ENCODE measurements around the gene SMIM36. TPM values are rescaled to one million over a fixed set of nuclear protein-coding genes. Genes with fewer than 3 reads are reported as not detected.

Gene SMIM36
- total and polyA plus RNA-seq, 2 of the 8 experiments (the other 6 are each of a cell fraction or from before 2014, with no cell fraction given) = not detected

GRCh38 chr17:55531053-55531728, 19.9 kb upstream of the SMIM36 start:
- no peak overlapping the region for H2BK12ac ChIP-seq (ENCODE audit: low read depth, low read length)
- H3K9me3 ChIP-seq (ENCODE audit: insufficient read depth in 2 of 2, low read depth in 1 of 2, low read length in 1 of 2) = no peaks in the 10 kb centered on the region
- no peak overlapping the region for H4K8ac ChIP-seq (ENCODE audit: extremely low read depth, insufficient read depth, low read length)
- TF ChIP-seq ATF3 (IDR thresholded peaks at IDR 0.05; ENCODE audit: insufficient read depth, low read depth, low read length) (no peak), POU5F1 (IDR thresholded peaks at IDR 0.05; ENCODE audit: low read depth, low read length) (no peak), RXRA (IDR thresholded peaks at IDR 0.05; ENCODE audit: insufficient read depth, low read depth, low read length) (no peak), BCL11A (IDR thresholded peaks at IDR 0.05; ENCODE audit: low read depth in 2 of 2, low read length in 2 of 2) (no peak), JUND (IDR thresholded peaks at IDR 0.05; ENCODE audit: low read length) (no peak), EP300 (IDR thresholded peaks at IDR 0.05; ENCODE audit: borderline replicate concordance in 1 of 2, low read depth in 2 of 2, low read length in 2 of 2) (no peak), CREB1 (IDR thresholded peaks at IDR 0.05) (no peak), SP1 (IDR thresholded peaks at IDR 0.05; ENCODE audit: low read depth, low read length) (no peak), HDAC6 (IDR thresholded peaks at IDR 0.05; ENCODE audit: low read depth, low read length) (no peak), RBBP5 (IDR thresholded peaks at IDR 0.05; ENCODE audit: borderline replicate concordance, low read depth, low read length) (no peak), CHD2 (IDR thresholded peaks at IDR 0.05; ENCODE audit: low read length) (no peak)
- H2BK5ac ChIP-seq (ENCODE audit: low read depth, low read length) = no peak overlapping the region
- DNase-seq (ENCODE audit: low read depth in 1 of 2, low spot score in 2 of 2) = no peak
- H2AFZ ChIP-seq (ENCODE audit: low read length) = no peak overlapping the region
- H3K4me3 ChIP-seq (ENCODE audit: extremely low read depth in 1 of 4, insufficient read depth in 2 of 4, low read depth in 3 of 4, low read length in 4 of 4) = no peak overlapping the region
- H3K23me2 ChIP-seq (ENCODE audit: low read depth, low read length) = no peaks in the 10 kb centered on the region
- H3K79me2 ChIP-seq (ENCODE audit: control insufficient read depth in 1 of 2, insufficient read depth in 2 of 2, low read length in 2 of 2) = no peaks in the 10 kb centered on the region
- 87% methylated on average over 5 of the region's 5 CpGs; no CpG with 5 or more reads in 1 of the 2 experiments for WGBS, 2 experiments (ENCODE audit: extremely low coverage in 1 of 2, insufficient coverage in 1 of 2, insufficient read length in 1 of 2, insufficient replicate concordance in 2 of 2, low coverage in 1 of 2, low lambda C conversion rate in 2 of 2, missing lambda C conversion rate in 1 of 2)
- ChIA-PET POLR2A (ENCODE audit: partially characterized antibody) (no interaction called here), CTCF (ENCODE audit: partially characterized antibody) (interaction anchor here (0.8 to 7.8 kb wide), 13 partner anchors 17 to 241 kb away, joined by 3 to 169 read pairs (median 5); no protein-coding TSS in a partner anchor)
- no peak overlapping the region for H3K14ac ChIP-seq (ENCODE audit: insufficient read length)
- no peak overlapping the region for H2BK20ac ChIP-seq (ENCODE audit: low read length)
- no peak overlapping the region for H2BK15ac ChIP-seq (ENCODE audit: low read length)
- no peak overlapping the region for H3K27ac ChIP-seq (ENCODE audit: low read depth, low read length)
- H3K79me1 ChIP-seq (ENCODE audit: low read depth, low read length) = no peaks in the 10 kb centered on the region
- no peak overlapping the region for H2AK5ac ChIP-seq (ENCODE audit: low read depth, low read length)
- no peak for FAIRE-seq
- H3K9ac ChIP-seq (replicated peaks in 1 of 4; ENCODE audit: extremely low read depth in 1 of 4, low read depth in 3 of 4, low read length in 3 of 4) = no peak overlapping the region
- no peaks in the 10 kb centered on the region for H4K20me1 ChIP-seq (replicated peaks in 1 of 2; ENCODE audit: control insufficient read depth in 1 of 2, insufficient read depth in 2 of 2, low read length in 2 of 2)
- no peak overlapping the region for H3K56ac ChIP-seq (replicated peaks; ENCODE audit: insufficient read length, low read depth, low read length)
- no peak overlapping the region for H2BK120ac ChIP-seq (replicated peaks; ENCODE audit: low read depth, low read length)
- no peak overlapping the region for H3K18ac ChIP-seq (ENCODE audit: extremely low read depth, low read length)
- H3K23ac ChIP-seq (ENCODE audit: insufficient read length) = no peak overlapping the region
- H3K4ac ChIP-seq (replicated peaks; ENCODE audit: insufficient read length, low read depth, low read length) = no peak overlapping the region
- no peaks in the 10 kb centered on the region for H3K36me3 ChIP-seq (ENCODE audit: control insufficient read depth in 2 of 4, insufficient read depth in 4 of 4, low read length in 3 of 4)
- no peak overlapping the region for H4K91ac ChIP-seq (replicated peaks; ENCODE audit: insufficient read length, low read length)
- no peaks in the 10 kb centered on the region for H3K27me3 ChIP-seq (replicated peaks in 1 of 4; ENCODE audit: control insufficient read depth in 3 of 4, extremely low read depth in 1 of 4, insufficient read depth in 3 of 4, low read length in 3 of 4)
- H4K5ac ChIP-seq (ENCODE audit: insufficient read length, low read depth, low read length) = no peak overlapping the region
- H3K4me1 ChIP-seq (replicated peaks in 1 of 4; ENCODE audit: control insufficient read depth in 3 of 4, insufficient read depth in 4 of 4, low read length in 3 of 4) = peaks cover 0 to 2% (median 0%) of the 10 kb centered on the region in 4 experiments; a peak in 1 of 7 replicates
- H3K4me2 ChIP-seq (ENCODE audit: insufficient read depth in 1 of 2, low read depth in 2 of 2, low read length in 2 of 2) = no peak overlapping the region

All from H1 (cell line).